ENCODE data around the gene DNAH7. TPM values are rescaled to one million over a fixed set of nuclear protein-coding genes. Genes with fewer than 3 reads are reported as not detected.
"Not testable (repeated sequence)": the region's sequence is repeated elsewhere in the genome, so short reads cannot be mapped to it uniquely, and the experiment has no call there.

DNAH7 gene
- total RNA-seq, 4 donors from 2014 or later = 9.9 to 21.7 (median 15.5) TPM

- intact Hi-C loops (cut with DNase I) = no loop called here
- Histone ChIP-seq H3K36me3 (no peaks in the 10 kb centered on the region), H3K27ac (no peak overlapping the region), H3K9me3 (no peaks in the 10 kb centered on the region), H3K27me3 (no peaks in the 10 kb centered on the region), H3K4me3 (replicated peaks in 1 of 3) (no peak overlapping the region), H3K4me1 (no peaks in the 10 kb centered on the region)
- DNase-seq = no peak
- 80 to 95% methylated on average over 3 of the region's 3 CpGs for WGBS, 2 donors
- TF ChIP-seq CTCF (IDR thresholded peaks at IDR 0.05) = no peak
- no peak for TF ChIP-seq POLR2A (IDR thresholded peaks at IDR 0.05)
These were observed 31.3 kb upstream of the DNAH7 start for GRCh38 chr2:196099916-196100315.

- 88 to 89% methylated on average over 6 of the region's 6 CpGs for WGBS, 2 donors
These were observed 29.4 kb upstream of the DNAH7 start for GRCh38 chr2:196097864-196098660.

GRCh38 chr2:196096982-196097745 lies 28.5 kb upstream of the DNAH7 start:
- TF ChIP-seq CTCF (IDR thresholded peaks at IDR 0.05) = no peak
- intact Hi-C loops (cut with DNase I) = no loop called here
- 59 to 70% methylated on average over 5 of the region's 5 CpGs for WGBS, 2 donors

More at GRCh38 chr2:196097864-196098660, 29.4 kb upstream of the DNAH7 start:
- no peaks in the 10 kb centered on the region for H3K36me3 ChIP-seq
- DNase-seq = no peak
- TF ChIP-seq POLR2A (IDR thresholded peaks at IDR 0.05) (no peak), CTCF (IDR thresholded peaks at IDR 0.05) (no peak)
- no peaks in the 10 kb centered on the region for H3K9me3 ChIP-seq
- no peak overlapping the region for H3K4me3 ChIP-seq (replicated peaks in 1 of 3)
- H3K4me1 ChIP-seq = no peaks in the 10 kb centered on the region
- intact Hi-C loops (cut with DNase I) = no loop called here
- H3K27me3 ChIP-seq = no peaks in the 10 kb centered on the region
- no peak overlapping the region for H3K27ac ChIP-seq

GRCh38 chr2:196096264-196096663 lies 27.6 kb upstream of the DNAH7 start:
- WGBS, 2 donors = 94% methylated on average over 4 of the region's 4 CpGs
- Histone ChIP-seq H3K27me3 (no peaks in the 10 kb centered on the region), H3K27ac (no peak overlapping the region), H3K4me1 (no peaks in the 10 kb centered on the region), H3K4me3 (replicated peaks in 1 of 3) (no peak overlapping the region), H3K36me3 (no peaks in the 10 kb centered on the region), H3K9me3 (no peaks in the 10 kb centered on the region)
- intact Hi-C loops (cut with DNase I) = no loop called here
- no peak for DNase-seq
- TF ChIP-seq POLR2A (IDR thresholded peaks at IDR 0.05) = no peak
- no peak for TF ChIP-seq CTCF (IDR thresholded peaks at IDR 0.05)

More at GRCh38 chr2:196096982-196097745, 28.5 kb upstream of the DNAH7 start:
- Histone ChIP-seq H3K27me3 (no peaks in the 10 kb centered on the region), H3K4me1 (no peaks in the 10 kb centered on the region), H3K36me3 (no peaks in the 10 kb centered on the region), H3K27ac (no peak overlapping the region), H3K9me3 (no peaks in the 10 kb centered on the region), H3K4me3 (replicated peaks in 1 of 3) (no peak overlapping the region)
- no peak for DNase-seq

- WGBS, 2 donors = 79 to 89% methylated on average over 3 to 4 of the region's 5 CpGs
- H3K36me3 ChIP-seq; H3K9me3 ChIP-seq; H3K27ac ChIP-seq; H3K27me3 ChIP-seq; DNase-seq; H3K4me1 ChIP-seq; H3K4me3 ChIP-seq (replicated peaks in 1 of 3): not testable (repeated sequence)
- intact Hi-C loops (cut with DNase I) = loop anchor here (10.0 kb wide), 1 partner anchor 365 kb away; no protein-coding TSS in a partner anchor
These were observed 20.8 kb upstream of the DNAH7 start for GRCh38 chr2:196089448-196089847.
